CD4-positive, alpha-beta memory T cell (primary cell): ENCODE measurements around the gene CFP. TPM values are rescaled to one million over a fixed set of nuclear protein-coding genes. Genes with fewer than 3 reads are reported as not detected.

Experiments used
- CTCF ChIA-PET: fragments of 350-600 bp; sonication (Branson Sonifier 250); formaldehyde crosslinking; loops from one replicate; lab custom pipeline; 2021; ENCODE audit warnings: inconsistent platforms; ENCODE audit not compliant: partially characterized antibody; lab: Charles Lee
- POLR2A ChIA-PET: fragments of 350-600 bp; sonication (Branson Sonifier 250); formaldehyde crosslinking; loops from one replicate; lab custom pipeline; 2021; ENCODE audit not compliant: partially characterized antibody; lab: Charles Lee
- DNase-seq, 5 donors: peaks; one replicate each; pipeline versions ENCODE4 v3.0.0 to v3.0.0-alpha.2; 2020 to 2022; ENCODE audit warnings: mixed read lengths in 1 of 5
- H3K27ac ChIP-seq: one replicate; pipeline ENCODE4 v1.7.0; 2013; ENCODE audit warnings: low read depth, low read length
- H3K27me3 ChIP-seq: 2 replicates; pipeline ENCODE4 v1.7.0; 2013; ENCODE audit warnings: mild to moderate bottlenecking, low read length, moderate library complexity; ENCODE audit not compliant: insufficient read depth
- H3K36me3 ChIP-seq: 2 replicates; pipeline ENCODE4 v1.7.0; 2013; ENCODE audit warnings: mild to moderate bottlenecking, low read length, moderate library complexity; ENCODE audit not compliant: insufficient read depth
- H3K4me1 ChIP-seq: 2 replicates; pipeline ENCODE4 v1.7.0; 2013; ENCODE audit warnings: mild to moderate bottlenecking, low read length, moderate library complexity; ENCODE audit not compliant: insufficient read depth
- H3K4me3 ChIP-seq, 2 donors: one replicate each; pipeline ENCODE4 v1.7.0; 2013; ENCODE audit warnings: low read length in 2 of 2, mild to moderate bottlenecking in 1 of 2
- H3K9me3 ChIP-seq, 2 donors: one replicate each; pipeline ENCODE4 v1.7.0; 2013; ENCODE audit warnings: low read length in 2 of 2, control low read depth in 1 of 2; ENCODE audit not compliant: control insufficient read depth in 1 of 2
- H3K27ac Mint-ChIP-seq, 7 donors: one replicate each; pipeline ENCODE4 v1.8.0; 2020 to 2021; ENCODE audit warnings: mixed read lengths in 7 of 7, mild to moderate bottlenecking in 6 of 7, inconsistent platforms in 3 of 7, moderate library complexity in 3 of 7
- H3K27me3 Mint-ChIP-seq, 2 donors: one replicate each; pipeline ENCODE4 v1.8.0; 2020 to 2021; ENCODE audit warnings: mixed read lengths in 2 of 2
- H3K36me3 Mint-ChIP-seq, 2 donors: one replicate each; pipeline ENCODE4 v1.8.0; 2020 to 2021; ENCODE audit warnings: mixed read lengths in 2 of 2, inconsistent platforms in 1 of 2, mild to moderate bottlenecking in 1 of 2
- H3K4me1 Mint-ChIP-seq, 4 donors: one replicate each; pipeline ENCODE4 v1.8.0; 2020 to 2021; ENCODE audit warnings: mixed read lengths in 4 of 4, mild to moderate bottlenecking in 1 of 4
- H3K4me3 Mint-ChIP-seq, 8 donors: one replicate each; pipeline ENCODE4 v1.8.0; 2020 to 2021; ENCODE audit warnings: mixed read lengths in 8 of 8, mild to moderate bottlenecking in 7 of 8, moderate library complexity in 6 of 8, inconsistent platforms in 3 of 8
- H3K9me3 Mint-ChIP-seq, 8 donors: one replicate each; pipeline ENCODE4 v1.8.0; 2020 to 2021; ENCODE audit warnings: mixed read lengths in 8 of 8, mild to moderate bottlenecking in 5 of 8, inconsistent platforms in 3 of 8, moderate library complexity in 1 of 8
- intact Hi-C: fragments of 100-400 bp; cut with micrococcal nuclease; formaldehyde crosslinking; loops from one replicate; pipeline ENCODE4 v1.15.1; 2023
- polyA plus RNA-seq, 2 donors: library from polyadenylated mRNA; unstranded; fragments of 300-500 nt; fragmentation: Illumina TruSeq; gene quantifications; one replicate each; pipeline ENCODE4 v1.2.3, GENCODE V29; 2021
- total RNA-seq, 2 experiments: library from RNA; stranded (reverse); gene quantifications; one replicate each; pipeline ENCODE4 v1.2.3, GENCODE V29; 2021

Gene CFP
- total and polyA plus RNA-seq, 4 experiments from 2014 or later: 13.5 to 29.0 (median 22.4) TPM

DNA sequence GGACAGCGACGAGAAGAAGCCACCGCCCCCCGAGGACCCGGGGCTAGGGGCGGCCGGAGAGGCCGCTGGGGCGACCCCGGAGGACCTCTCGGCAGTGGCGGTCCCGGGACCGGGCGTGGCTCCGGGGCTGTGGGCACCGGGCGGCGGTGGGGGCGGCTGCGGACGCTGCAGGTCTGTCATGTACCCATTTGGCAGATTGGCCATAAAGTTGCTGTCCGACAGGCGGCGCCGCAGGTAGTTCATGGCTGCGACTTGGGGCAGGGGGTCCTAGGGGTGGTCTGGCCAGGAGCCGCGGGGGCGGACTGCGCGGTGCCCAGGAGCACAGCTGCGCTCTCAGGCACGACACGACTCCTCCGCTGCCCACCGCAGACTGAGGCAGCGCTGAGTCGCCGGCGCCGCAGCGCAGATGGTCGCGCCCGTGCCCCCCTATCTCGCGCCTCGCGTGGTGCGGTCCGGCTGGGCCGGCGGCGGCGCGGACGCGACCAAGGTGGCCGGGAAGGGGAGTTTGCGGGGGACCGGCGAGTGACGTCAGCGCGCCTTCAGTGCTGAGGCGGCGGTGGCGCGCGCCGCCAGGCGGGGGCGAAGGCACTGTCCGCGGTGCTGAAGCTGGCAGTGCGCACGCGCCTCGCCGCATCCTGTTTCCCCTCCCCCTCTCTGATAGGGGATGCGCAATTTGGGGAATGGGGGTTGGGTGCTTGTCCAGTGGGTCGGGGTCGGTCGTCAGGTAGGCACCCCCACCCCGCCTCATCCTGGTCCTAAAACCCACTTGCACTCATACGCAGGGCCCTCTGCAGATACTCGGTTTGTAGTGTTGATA is 10.0 kb downstream of the CFP start, which contains the start of gene SYN1:
Gene SYN1 (minus strand): TSS at position 372 of the 817 bp plus-strand sequence. CDS start 129 bp downstream, at position 243.
- H3K9me3 Mint-ChIP-seq: peaks cover 0 to 3% (median 0%) of the 10 kb centered on the region in 8 donors
- peaks cover 5% of the 10 kb centered on the region for H3K4me1 ChIP-seq
- H3K9me3 ChIP-seq: no peaks in the 10 kb centered on the region
- H3K27ac Mint-ChIP-seq: peak within 1 kb of the TSS in 5 of 7 donors; percentile 23 to 82 (median 63)
- H3K27ac ChIP-seq: no peak within 1 kb of the TSS
- peaks cover 0 to 3% of the 10 kb centered on the region in 2 donors for H3K36me3 Mint-ChIP-seq
- intact Hi-C loops: loop anchor here (5.0 kb wide), 1 partner anchor 37 kb away; the partner anchor contains the start of gene TIMP1
- peaks cover 0 to 7% of the 10 kb centered on the region in 2 donors for H3K27me3 Mint-ChIP-seq
- H3K36me3 ChIP-seq: no peaks in the 10 kb centered on the region
- ChIA-PET CTCF (interaction anchor here (1.0 kb wide), 1 partner anchor 59 kb away, joined by 3 read pairs; the partner anchor contains the start of gene ARAF), POLR2A (interaction anchor here (0.9 to 1.5 kb wide), 6 partner anchors 9 to 59 kb away, joined by 3 to 8 read pairs (median 4); partner anchors contain the start of genes ARAF and TIMP1)
- peak; percentile 76 to 83 (median 81) for DNase-seq
- peak within 1 kb of the TSS; percentile 30 to 76 (median 65) for H3K4me3 Mint-ChIP-seq
- peak within 1 kb of the TSS in 1 of 2 donors; percentile 38 for H3K4me3 ChIP-seq
- H3K4me1 Mint-ChIP-seq: peaks cover 4 to 32% (median 18%) of the 10 kb centered on the region in 4 donors
- no peaks in the 10 kb centered on the region for H3K27me3 ChIP-seq

DNA sequence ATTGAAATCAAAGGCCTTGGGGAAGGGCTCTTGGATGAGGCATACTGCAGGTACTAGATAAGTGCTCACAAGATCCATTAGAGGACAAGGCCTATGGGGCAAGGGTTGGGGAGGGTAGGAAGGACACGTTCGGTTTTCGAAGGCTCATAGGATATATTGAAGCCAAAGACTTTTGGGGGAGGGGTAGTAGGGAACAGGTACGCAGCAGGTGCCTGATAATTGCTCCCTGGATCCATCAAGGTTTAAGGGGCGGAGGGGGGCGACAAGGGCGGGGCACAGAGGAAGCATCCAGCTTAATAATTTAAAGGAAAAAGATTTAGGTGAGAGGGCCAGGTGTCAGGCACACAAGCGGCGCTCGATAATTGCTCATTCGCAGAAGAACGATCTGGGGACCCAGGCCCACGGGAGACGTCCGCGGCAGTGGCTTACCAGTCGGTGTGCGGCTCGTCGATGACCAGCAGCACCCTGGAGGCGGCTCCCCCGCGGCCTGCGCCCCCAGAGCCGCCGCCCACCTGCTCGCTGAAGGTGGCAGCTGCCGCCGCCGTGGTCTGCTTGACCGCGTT is 10.7 kb downstream of the CFP start:
- Mint-ChIP-seq H3K27me3 (peaks cover 0 to 7% of the 10 kb centered on the region in 2 donors), H3K27ac (peak overlapping the region in 2 of 7 donors; percentile 63 to 66), H3K4me1 (peaks cover 2 to 29% (median 15%) of the 10 kb centered on the region in 4 donors), H3K9me3 (peaks cover 0 to 3% (median 0%) of the 10 kb centered on the region in 8 donors), H3K36me3 (peaks cover 0 to 3% of the 10 kb centered on the region in 2 donors), H3K4me3 (peak overlapping the region; percentile 8 to 76 (median 56))
- intact Hi-C loops: no loop called here
- H3K9me3 ChIP-seq: no peaks in the 10 kb centered on the region
- peak overlapping the region in 1 of 2 donors; percentile 38 for H3K4me3 ChIP-seq
- no peaks in the 10 kb centered on the region for H3K36me3 ChIP-seq
- ChIA-PET CTCF (no interaction called here), POLR2A (interaction anchor here (0.6 to 1.5 kb wide), 4 partner anchors 10 to 58 kb away, joined by 3 to 8 read pairs (median 4); partner anchors contain the start of genes ARAF and TIMP1)
- no peak overlapping the region for H3K27ac ChIP-seq
- DNase-seq: no peak
- no peaks in the 10 kb centered on the region for H3K27me3 ChIP-seq
- H3K4me1 ChIP-seq: peaks cover 5% of the 10 kb centered on the region

DNA sequence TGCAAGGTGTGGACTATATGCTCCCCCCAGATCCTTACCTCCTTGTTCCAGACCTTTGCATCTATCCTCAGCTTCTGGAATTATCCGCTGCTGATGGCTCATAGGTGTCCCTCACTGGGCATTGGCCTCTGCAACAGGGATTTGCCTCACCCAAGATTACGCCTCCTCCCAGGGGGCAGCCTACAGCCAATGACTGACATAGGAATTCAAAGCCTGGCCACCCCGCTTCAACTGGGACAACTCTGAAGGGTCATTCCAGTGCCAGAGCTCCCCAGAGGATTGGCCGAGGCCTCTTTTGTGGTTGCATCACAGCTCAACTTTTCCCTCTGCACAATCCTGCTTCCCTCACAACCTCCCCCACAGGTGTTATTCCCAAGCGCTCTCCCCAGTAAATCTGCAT is 15.1 kb downstream of the CFP start:
- no peaks in the 10 kb centered on the region for H3K9me3 ChIP-seq
- Mint-ChIP-seq H3K27me3 (peaks cover 0 to 7% of the 10 kb centered on the region in 2 donors), H3K9me3 (peaks cover 0 to 2% (median 0%) of the 10 kb centered on the region in 8 donors), H3K27ac (no peak overlapping the region), H3K36me3 (no peaks in the 10 kb centered on the region), H3K4me1 (peaks cover 0 to 11% (median 5%) of the 10 kb centered on the region in 4 donors), H3K4me3 (no peak overlapping the region)
- no peak overlapping the region for H3K4me3 ChIP-seq
- H3K27me3 ChIP-seq: no peaks in the 10 kb centered on the region
- intact Hi-C loops: no loop called here
- ChIA-PET CTCF (no interaction called here), POLR2A (no interaction called here)
- H3K36me3 ChIP-seq: no peaks in the 10 kb centered on the region
- H3K27ac ChIP-seq: no peak overlapping the region
- no peaks in the 10 kb centered on the region for H3K4me1 ChIP-seq
- DNase-seq: no peak

DNA sequence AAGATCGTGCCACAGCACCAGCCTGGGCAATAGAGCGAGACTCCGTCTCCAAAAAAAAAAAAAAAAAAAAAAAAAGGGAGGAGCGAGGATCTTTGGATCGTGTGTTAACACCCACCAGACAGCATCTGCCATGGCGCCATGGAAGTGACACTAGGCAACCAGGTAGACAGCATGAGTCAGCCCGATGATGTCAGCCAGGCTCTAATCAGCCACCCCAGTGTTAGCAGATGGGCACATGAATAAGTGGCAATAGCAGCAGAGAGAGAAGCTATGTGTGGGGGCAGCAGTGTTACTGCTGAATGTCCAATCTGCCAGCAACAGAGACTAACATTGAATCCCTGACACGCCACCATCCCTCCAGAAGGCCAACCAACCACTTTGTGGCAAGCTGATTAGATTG is 16.6 kb downstream of the CFP start:
- no peaks in the 10 kb centered on the region for H3K36me3 Mint-ChIP-seq
- Histone ChIP-seq H3K27me3 (no peaks in the 10 kb centered on the region), H3K27ac (no peak overlapping the region), H3K36me3 (no peaks in the 10 kb centered on the region), H3K4me1 (no peaks in the 10 kb centered on the region), H3K4me3 (no peak overlapping the region), H3K9me3 (no peaks in the 10 kb centered on the region)
- peaks cover 0 to 3% of the 10 kb centered on the region in 2 donors for H3K27me3 Mint-ChIP-seq
- H3K9me3 Mint-ChIP-seq: peaks cover 0 to 2% (median 0%) of the 10 kb centered on the region in 8 donors
- DNase-seq: no peak
- POLR2A ChIA-PET: no interaction called here
- intact Hi-C loops: no loop called here
- H3K27ac Mint-ChIP-seq: no peak overlapping the region
- H3K4me1 Mint-ChIP-seq: peaks cover 0 to 5% (median 2%) of the 10 kb centered on the region in 4 donors
- H3K4me3 Mint-ChIP-seq: no peak overlapping the region
- CTCF ChIA-PET: no interaction called here

DNA sequence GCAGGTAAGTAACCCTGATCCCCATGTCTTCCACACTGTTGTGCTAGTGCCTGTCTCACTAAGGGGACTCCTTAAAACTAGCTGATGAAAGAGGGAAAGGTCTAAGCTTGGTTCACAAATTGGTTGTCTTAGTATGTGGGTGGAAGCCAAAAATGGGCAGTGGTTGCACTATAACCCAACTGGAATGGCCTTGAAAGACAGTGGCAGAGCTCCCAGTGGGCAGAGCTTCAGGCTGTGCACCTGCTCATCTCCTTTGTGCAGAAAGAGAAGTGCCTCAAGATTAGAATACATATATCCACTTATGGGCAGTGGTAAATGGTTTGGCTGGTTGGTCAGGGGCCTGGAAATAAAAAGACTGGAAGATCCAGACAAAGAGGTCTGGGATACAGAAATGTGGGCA is 17.3 kb downstream of the CFP start:
- H3K27ac Mint-ChIP-seq: peak overlapping the region in 1 of 7 donors; percentile 70
- intact Hi-C loops: no loop called here
- CTCF ChIA-PET: no interaction called here

DNA sequence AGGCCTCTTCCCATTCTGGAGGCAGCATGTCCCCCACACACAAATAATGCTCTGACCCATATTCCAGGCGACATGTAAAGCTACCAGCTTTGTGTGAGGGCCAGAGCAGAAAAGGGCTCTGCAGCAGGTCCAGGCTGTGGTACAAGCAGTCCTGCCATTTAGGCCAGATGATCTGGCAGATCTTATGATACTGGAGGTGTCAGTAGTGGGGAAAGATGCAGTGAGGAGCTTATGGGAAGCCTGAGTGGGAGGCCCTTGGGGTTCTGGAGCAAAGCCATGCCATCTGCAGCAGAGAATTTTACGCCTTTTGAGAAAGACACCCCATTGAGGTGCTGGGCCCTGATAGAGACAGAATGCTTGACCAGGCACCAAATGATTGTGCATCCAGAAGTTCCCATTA is 17.8 kb downstream of the CFP start:
- Mint-ChIP-seq H3K4me1 (peaks cover 0 to 4% (median under 1%) of the 10 kb centered on the region in 4 donors), H3K27ac (no peak overlapping the region), H3K9me3 (peaks cover 0 to 2% (median 0%) of the 10 kb centered on the region in 8 donors), H3K27me3 (no peaks in the 10 kb centered on the region), H3K4me3 (no peak overlapping the region), H3K36me3 (no peaks in the 10 kb centered on the region)
- Histone ChIP-seq H3K27ac (no peak overlapping the region), H3K4me3 (no peak overlapping the region), H3K9me3 (no peaks in the 10 kb centered on the region), H3K36me3 (no peaks in the 10 kb centered on the region), H3K27me3 (no peaks in the 10 kb centered on the region), H3K4me1 (no peaks in the 10 kb centered on the region)
- no peak for DNase-seq
- ChIA-PET CTCF (no interaction called here), POLR2A (no interaction called here)
- intact Hi-C loops: no loop called here

More for the DNA sequence above, 17.3 kb downstream of the CFP start:
- Histone ChIP-seq H3K36me3 (no peaks in the 10 kb centered on the region), H3K27ac (no peak overlapping the region), H3K4me1 (no peaks in the 10 kb centered on the region), H3K27me3 (no peaks in the 10 kb centered on the region), H3K4me3 (no peak overlapping the region), H3K9me3 (no peaks in the 10 kb centered on the region)
- H3K9me3 Mint-ChIP-seq: peaks cover 0 to 2% (median 0%) of the 10 kb centered on the region in 8 donors
- H3K27me3 Mint-ChIP-seq: no peaks in the 10 kb centered on the region
- no peak for DNase-seq
- no peaks in the 10 kb centered on the region for H3K36me3 Mint-ChIP-seq
- peaks cover 0 to 4% (median under 1%) of the 10 kb centered on the region in 4 donors for H3K4me1 Mint-ChIP-seq
- POLR2A ChIA-PET: no interaction called here
- no peak overlapping the region for H3K4me3 Mint-ChIP-seq

DNA sequence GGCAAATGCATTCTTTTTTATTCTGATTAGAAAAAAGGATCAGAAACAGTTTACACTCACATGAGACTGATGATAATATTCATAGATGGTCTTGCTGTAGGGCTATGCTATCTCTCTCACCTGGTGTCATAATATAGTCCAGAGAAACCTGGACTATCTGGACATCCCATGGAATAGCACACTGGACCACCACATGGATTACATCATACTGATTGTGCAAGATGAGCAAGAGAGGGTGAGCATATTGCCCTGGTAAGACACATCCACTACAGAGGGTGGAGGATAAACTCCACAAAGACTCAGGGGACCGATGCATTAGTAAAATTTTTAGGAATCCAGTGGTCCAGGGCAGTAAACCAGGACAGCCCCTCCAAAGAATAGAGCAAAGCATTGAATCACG is 18.2 kb downstream of the CFP start:
- CTCF ChIA-PET: no interaction called here
- H3K4me3 Mint-ChIP-seq: no peak overlapping the region
- no peak overlapping the region for H3K27ac Mint-ChIP-seq
- peaks cover 0 to 4% (median under 1%) of the 10 kb centered on the region in 4 donors for H3K4me1 Mint-ChIP-seq
- Histone ChIP-seq H3K27me3 (no peaks in the 10 kb centered on the region), H3K36me3 (no peaks in the 10 kb centered on the region), H3K4me3 (no peak overlapping the region), H3K4me1 (no peaks in the 10 kb centered on the region), H3K27ac (no peak overlapping the region), H3K9me3 (no peaks in the 10 kb centered on the region)
- POLR2A ChIA-PET: no interaction called here
- intact Hi-C loops: no loop called here
- DNase-seq: no peak
- peaks cover 0 to 2% (median 0%) of the 10 kb centered on the region in 8 donors for H3K9me3 Mint-ChIP-seq
- no peaks in the 10 kb centered on the region for H3K36me3 Mint-ChIP-seq
- no peaks in the 10 kb centered on the region for H3K27me3 Mint-ChIP-seq
